GM12872 (cell line): ENCODE results near the gene CHTF18.

Experiments
- CTCF ChIP-seq: IDR thresholded peaks from 3 replicates; pipeline ENCODE4 v1.5.1; 2011; ENCODE audit warnings: low read depth, mild to moderate bottlenecking, low read length, moderate library complexity; ENCODE audit not compliant: insufficient read depth

The CHTF18 gene

DNA sequence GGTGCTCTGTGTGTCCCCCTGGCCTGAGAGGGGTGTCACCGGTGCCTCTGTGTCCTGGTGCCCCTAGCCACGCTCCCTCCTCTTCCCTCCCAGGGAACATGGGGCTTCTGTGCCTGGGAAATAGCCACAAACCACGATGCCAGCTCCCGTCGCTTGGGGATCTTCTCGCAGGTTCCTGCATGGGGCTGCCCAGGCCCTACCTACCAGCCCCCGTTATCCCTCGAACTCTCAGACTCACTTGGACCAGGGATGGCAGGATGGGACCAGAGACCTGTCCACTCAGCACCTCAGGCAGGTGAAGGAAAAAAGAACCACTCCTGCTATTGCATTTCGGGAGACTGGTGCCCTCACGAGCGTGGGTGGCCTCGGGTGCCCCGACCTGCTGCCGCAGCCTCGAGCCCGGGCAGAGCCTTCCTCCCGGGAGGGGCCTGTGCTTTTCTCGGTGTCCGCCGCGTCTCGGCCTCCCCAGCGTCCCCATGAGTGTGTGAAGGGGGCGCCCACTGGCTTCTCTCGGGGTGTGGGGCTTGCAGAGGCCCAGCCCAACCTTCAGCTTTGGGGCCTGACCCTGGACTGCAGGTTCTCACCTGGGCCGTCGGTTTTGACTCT lies 53.1 kb downstream of the CHTF18 start:
- no peak for TF ChIP-seq CTCF

DNA sequence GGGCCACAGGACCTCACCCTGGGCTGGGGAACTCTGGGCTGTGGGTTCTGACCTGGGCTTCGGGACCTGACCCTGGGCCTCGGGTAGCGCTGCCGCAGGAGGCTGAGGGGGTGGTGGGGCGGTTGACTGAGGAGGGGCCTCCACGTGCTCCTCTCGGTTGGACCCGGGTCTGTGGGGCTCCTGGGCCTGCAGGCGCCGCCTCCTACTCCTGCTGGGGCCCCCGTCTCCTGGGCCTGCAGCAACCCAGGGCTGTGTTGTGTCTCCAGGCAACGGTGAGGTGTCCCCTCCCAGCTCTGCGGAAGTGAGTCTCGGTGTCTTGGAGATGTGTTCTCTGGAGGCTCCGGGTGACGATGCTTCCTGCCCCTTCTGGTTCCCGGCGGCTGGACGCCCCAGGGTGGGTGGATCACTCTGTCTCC lies 53.6 kb downstream of the CHTF18 start:
- no peak for TF ChIP-seq CTCF

DNA sequence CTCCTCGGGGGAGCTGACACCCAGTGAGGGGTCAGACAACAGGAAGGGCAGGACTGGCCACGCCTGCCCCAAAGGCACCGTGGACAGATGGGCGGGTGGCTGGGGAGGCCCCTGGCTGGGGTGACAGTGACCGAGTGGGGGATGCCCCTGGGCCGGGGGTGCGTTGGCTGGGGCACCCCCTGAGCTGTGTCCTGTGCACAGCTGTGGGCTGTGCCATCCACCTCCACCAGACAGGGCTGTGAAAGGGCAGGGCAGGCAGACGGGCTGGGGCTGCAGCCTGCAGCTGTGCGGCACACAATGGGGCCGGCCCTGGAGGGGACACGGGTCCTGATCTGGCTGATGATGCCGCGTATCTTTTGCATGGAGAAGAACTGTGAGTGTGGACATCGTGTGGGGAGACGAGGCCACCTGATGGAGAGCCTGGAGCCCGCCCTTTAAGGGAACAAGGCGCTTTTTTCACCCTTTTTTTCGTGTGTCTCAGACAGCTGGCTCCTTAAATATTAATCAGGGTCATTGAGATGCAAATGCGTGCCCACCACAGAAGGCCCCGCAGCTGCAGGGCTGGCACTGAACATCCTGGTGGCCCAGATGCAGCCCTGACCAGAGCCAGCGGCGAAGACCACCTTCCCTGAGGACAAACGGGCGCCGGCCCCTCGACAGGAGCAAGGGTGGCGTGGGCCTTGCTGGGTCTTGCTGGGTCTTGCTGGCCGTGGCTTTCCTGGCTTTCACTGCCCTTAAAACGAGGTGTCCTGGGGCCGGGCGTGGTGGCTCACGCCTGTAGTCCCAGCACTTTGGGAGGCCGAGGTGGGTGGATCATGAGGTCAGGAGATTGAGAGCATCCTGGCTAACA lies 54.5 kb downstream of the CHTF18 start:
- TF ChIP-seq CTCF, result no peak

GRCh38 chr16:843771-844170 lies 55.4 kb downstream of the CHTF18 start:
- TF ChIP-seq CTCF, result no peak

DNA sequence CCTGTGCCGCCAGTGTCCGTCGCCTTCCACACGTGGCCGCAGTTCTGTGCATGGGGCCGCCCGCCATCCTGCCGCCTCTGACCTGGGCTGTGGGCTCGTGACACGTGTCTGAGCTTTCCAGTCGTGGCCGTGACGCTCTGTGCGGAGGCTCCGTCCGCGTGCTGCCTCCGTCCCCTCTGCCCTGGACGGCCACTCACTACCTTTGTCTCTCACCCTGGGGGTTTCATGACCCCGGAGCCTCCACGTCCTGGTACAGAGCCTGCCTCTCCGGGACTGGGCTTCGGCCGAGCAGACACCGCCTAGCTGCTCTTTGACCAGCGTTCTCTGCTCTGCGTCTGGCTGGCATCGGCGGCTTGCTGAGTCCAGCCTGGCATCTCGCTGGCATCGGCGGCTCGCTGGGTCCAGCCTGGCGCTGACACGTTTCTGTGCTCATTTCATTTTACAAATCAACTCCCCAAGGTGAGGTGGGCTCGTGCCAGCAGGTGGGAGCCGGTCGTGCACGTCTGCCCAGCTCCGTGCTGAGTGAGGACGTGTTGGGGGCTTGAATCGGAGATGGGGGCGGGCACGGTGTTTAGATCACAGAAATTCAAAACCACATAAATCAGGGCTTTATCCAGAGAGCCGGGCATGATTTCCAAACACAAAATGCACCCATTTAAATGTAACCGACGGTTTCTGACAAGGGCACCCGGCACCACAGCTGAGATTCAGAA lies 56.4 kb downstream of the CHTF18 start:
- TF ChIP-seq CTCF, result no peak

DNA sequence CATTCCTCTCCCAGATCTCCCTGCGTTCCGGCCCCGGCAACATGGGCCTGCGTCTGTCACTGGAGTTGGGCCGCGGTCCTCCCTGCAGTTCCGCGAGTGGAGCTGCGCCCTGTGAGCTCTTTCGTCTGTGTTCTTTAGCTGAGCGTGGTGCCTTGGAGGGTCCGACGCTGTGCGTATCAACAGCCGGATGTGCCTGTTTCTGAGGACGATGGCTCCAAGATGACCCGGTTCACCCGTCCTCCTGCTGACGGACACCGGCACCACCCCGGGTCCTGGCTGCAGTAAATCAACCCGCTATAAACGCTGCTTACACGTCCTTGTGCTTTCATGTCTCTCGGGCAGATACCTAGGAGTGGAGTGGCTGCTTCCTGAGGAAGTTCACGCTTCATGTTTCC lies 56.9 kb downstream of the CHTF18 start:
- TF ChIP-seq CTCF, result no peak

DNA sequence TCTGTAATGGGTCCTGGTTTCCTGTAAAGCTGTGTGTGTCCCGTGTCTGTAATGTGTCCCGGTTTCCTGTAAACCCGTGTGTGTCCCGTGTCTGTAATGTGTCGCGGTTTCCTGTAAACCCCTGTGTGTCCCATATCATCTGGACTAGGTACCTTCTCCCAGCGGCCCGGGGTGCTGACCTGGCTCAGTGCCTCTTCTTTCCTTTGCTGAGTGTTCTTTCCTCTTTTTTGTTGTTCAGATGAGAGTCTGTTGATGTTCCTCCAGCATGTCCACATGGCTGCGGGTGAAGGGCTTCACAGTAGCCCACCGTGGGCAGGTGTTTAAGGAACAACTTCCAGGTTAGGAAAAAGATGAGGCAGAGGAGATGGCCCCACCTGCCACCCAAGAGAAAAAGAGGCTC lies 58.7 kb downstream of the CHTF18 start:
- no peak for TF ChIP-seq CTCF
